ENCODE data around the gene MEF2C. TPM values are rescaled to one million over a fixed set of nuclear protein-coding genes. Genes with fewer than 3 reads are reported as not detected.
"Not testable (repeated sequence)": the region's sequence is repeated elsewhere in the genome, so short reads cannot be mapped to it uniquely, and the experiment has no call there.

The MEF2C gene
- total RNA-seq, 1 donor from 2014 or later = 0.25 TPM

DNA sequence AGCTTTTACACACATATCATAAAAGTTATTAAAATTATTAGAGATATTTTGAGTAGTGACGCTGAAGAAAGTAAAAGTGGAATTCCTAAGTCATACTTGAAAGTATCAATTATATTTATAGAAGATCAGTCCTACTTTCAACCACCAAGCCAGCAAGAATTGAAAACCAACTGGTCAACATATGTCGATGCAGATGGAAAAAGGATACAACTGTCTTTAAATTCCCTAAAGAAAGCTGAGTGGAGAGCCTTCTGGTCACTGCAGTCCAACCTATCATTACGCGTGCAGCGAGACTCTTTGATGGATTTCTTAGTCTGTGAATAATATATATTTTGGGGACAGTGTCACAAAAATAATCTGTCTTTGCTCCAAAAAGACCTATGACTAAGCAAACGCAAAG is 15.3 kb downstream of the MEF2C start:
- intact Hi-C loops (cut with micrococcal nuclease) = no loop called here

DNA sequence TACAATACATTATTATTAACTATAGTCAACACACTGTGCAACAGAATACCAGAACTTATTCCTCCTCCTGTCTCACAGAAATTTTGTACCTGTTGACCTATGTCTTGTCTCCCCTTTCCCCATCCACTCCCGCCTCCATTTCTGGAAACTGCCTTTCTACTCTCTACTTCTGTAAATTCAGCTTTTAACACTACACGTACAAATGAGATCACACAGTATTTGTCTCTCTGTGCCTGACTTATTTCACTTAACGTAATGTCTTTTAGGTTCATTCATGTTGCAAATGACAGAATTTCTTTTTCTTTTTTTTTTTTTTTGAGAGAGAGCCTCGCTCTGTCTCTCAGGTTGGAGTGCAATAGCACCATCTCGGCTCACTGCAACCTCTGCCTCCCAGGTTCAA is 19.5 kb downstream of the MEF2C start:
- intact Hi-C loops (cut with micrococcal nuclease) = no loop called here

DNA sequence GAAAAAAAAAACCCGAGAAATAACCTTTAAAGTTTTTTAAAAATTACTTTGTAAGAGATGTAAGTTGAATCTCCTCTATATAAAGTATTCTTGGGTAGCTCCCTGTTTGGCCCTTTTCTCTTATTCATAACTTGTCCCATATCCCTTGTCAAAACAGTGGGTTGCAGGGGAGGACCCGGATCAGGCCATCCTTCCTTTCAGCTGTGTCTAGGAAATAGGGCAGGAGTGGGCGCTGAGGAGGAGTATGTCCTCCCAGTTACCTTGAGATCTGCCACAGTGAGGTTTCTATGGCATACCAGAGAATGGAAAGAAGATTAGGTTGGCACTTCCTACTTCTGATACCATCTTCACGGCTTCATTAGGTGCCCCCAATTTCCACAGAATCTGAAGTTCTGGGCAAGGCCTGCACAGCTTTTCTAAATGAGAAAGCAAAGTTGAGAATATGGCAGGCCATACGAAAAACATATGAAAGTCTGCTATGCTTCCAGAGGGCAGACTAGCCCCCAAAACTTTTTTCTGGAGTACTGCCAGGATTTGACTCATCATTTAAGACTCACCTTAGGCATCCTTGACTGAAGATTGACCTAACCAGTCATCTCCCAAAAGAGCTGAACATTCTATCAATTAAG is 20.3 kb downstream of the MEF2C start:
- intact Hi-C loops (cut with micrococcal nuclease) = no loop called here

DNA sequence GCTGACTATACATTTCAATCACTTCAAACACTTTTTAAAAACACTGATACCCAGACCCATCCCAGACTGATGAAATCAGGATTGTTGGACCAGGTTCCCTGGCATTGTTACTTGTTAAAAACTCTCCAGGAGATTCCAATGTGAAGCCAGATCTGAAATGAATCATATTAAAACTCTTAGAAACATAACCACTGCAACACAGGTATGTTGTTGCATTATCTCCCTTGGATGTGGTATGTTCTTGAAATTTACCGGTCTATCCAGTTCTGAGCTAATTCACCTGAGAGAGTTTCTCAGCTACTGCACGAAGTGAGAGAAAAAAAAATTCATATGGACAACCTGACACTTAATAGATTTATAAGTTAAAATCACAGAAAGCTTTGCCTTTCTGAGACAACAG is 21.8 kb downstream of the MEF2C start:
- intact Hi-C loops (cut with micrococcal nuclease) = no loop called here

DNA sequence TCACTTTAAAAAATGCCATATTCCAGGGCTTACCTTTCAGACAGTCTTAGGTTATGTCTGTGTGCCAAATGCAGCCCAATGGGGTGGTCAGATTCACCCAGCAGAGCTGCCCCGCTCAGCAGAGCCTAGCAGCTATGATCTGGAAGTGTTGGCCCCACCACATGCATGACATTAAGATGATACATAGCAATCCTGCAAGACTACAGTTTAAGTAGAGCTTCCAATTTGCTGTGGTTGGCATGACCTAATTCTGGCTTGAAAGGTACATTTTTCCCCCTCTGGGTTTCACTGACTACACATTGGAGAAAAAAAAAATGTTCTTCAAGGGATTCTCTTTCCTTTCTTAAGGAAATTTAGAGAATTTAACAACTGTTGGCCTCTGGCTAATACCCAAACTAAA is 22.5 kb downstream of the MEF2C start:
- intact Hi-C loops (cut with micrococcal nuclease) = no loop called here

DNA sequence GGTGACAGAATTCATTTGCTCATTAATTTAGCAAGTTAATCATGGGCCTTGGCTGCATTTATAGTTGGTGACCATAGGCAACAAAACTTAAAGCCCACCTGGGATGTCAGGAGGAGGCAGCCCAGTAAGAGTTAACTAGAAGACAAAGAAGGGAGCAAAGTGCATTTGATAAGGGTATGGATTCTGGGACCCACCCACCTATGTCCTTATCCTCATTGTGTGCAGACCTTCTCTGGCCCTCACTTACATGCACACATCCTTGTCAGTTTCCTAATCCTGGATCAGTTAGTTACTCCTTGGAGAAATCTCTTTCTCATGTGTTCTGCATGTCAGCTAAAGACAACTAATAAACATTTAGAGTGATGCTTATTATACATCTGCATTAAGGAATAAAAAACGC is 24.6 kb downstream of the MEF2C start:
- intact Hi-C loops (cut with micrococcal nuclease) = no loop called here

DNA sequence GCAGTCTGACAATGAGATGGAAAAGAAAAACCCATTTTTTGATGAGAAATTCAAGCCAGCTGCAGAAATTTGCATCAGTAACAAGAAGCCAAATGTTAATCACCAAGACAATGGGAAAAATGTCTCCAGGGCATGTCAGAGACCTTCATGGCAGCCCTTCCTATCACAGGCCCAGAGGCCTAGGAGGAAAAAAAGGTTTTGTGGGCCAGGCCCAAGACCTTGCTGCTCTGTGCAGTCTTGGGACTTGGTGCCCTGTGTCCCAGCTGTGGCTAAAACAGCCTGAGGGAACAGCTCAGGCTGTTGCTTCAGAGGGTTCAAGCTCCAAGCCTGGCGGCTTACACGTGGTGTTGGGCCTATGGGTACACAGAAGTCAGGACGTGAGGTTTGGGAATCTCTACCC is 26.6 kb downstream of the MEF2C start:
- intact Hi-C loops (cut with micrococcal nuclease) = not testable (repeated sequence)

DNA sequence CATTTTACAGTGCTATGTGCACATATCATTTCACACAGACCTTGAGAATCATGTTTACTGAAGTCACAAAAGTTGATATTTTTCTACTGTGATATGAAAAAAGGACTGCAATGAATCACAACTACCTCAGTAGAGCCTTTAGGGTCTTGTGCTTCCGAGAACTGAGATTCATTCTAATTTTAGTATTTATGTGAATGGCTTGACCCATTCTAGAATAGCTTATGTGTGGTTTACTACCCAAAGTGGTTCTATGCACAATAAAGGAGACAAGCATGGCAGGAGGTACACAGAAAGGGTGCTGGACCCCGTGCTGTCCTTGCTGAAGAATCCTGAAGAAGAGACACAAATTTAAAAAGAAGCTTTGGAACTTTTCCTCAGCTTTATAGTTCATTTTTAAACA is 28.2 kb downstream of the MEF2C start:
- intact Hi-C loops (cut with micrococcal nuclease) = no loop called here

DNA sequence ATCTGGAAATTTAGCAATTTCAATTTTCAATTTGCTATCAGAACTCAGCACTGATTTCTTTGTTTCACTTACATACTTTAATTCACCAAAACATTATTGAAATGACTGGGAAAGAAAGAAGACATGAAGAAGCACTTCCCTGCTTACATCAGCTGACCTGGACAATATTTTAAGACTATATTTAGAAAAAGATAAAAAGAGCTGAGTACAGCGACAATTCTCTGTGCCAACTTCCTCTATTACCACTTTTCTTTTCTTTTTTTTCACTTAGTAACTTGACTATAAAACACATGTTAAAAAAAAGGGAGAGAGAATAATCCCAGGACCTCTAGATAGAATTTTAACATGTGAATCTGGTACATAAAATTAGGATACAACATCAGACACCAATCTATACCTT is 35.6 kb downstream of the MEF2C start:
- intact Hi-C loops (cut with micrococcal nuclease) = no loop called here

DNA sequence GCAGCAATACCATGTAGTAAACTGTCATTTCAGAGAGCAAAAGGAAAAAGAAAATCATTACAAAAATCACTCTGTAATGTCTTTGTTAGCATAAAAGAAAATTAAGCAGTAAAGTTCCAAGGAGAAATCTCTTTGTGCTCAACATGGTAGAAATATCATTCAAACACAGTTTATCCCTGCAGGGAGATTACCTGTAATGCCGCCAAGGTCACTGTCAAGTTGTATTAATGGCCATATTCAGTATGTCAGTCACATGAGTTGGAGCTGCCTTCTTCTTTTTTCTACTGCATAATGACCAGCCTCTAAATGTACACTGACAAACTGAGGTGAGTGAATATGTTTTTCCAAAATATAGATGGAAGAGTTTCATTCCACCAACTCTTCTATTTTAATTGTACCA is 36.5 kb downstream of the MEF2C start:
- intact Hi-C loops (cut with micrococcal nuclease) = no loop called here

DNA sequence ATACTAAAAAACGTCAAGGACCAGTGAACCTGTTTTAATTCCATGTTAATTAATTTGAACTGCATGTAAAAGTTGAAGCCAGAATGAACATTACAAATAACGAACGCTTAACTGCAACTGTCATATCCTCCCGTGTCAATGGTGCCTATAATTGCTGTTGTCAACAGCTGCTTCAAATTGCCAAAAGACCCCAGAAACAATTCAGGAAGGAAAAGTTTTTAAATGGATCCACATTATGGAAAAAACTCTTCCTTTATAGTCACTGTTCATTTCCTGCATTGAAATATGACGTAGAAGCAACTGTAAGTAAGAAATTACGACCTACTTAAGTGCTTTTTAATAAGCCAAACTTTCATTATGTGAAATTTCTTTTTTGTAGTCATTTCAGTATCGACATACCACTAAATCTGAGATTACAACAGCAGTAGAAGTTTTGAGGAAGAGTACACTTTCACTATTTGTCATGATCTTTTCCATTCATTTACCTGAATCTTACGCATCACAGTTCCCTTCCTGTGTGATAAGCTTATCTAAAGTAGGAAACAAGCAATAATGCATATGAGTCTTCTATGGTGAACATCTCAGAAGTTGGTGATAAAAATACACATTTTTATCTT is 37.8 kb downstream of the MEF2C start:
- intact Hi-C loops (cut with micrococcal nuclease) = no loop called here

DNA sequence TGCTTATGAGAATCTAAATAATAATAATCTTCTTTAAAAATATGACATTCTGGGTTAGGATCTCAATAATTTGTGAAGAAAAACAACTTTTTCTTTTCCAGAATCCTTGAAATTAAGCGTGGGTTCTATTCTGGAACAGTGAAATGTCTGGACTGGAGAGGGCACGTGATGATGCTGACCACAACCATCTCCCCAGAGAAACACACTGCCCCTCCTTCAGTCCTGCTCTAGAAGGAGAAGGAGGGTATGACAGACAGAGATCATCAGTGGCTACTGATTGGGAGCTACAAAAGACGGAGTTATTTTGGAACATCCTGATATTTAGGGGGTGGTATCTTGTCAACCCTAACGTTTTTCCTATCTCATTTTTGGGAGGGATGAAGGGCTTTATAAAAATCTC is 40.2 kb downstream of the MEF2C start:
- intact Hi-C loops (cut with micrococcal nuclease) = no loop called here

DNA sequence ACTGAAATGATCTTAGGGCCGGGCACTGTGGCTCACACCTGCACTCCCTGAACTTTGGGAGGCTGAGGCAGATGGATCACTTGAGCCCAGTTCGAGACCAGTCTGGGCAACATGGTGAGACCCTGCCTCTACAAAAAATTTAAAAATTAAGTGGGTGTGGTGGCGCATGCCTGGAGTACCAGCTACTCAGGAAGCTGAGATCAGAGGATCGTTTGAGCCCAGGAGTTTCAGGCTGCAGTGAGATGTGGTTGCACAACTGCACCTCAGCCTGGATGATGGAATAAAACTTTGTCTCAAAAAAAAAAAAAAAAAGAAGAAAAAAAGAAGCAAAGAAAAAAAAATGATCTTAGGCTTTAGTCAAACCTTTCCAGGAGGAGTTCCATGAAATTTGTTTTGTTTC is 41.8 kb downstream of the MEF2C start:
- intact Hi-C loops (cut with micrococcal nuclease) = no loop called here

DNA sequence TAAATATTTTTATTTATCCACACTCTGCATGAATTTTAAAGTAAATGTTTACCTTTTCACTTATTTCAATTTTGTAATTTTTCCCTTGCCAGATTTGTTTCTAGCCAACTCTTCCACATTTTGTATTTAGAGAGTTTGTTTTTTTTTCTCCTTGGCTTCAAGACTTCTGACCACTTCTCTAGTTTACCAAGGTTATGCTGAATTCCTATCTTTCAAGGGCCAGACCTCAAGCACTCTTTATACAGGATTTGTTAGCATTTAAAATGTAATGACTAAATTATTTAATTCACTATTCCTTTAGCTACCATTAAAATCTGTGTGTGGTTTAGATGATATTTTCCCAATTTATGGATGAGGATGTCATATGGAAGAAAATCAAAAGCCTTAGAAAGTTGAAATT is 42.5 kb downstream of the MEF2C start:
- intact Hi-C loops (cut with micrococcal nuclease) = no loop called here

DNA sequence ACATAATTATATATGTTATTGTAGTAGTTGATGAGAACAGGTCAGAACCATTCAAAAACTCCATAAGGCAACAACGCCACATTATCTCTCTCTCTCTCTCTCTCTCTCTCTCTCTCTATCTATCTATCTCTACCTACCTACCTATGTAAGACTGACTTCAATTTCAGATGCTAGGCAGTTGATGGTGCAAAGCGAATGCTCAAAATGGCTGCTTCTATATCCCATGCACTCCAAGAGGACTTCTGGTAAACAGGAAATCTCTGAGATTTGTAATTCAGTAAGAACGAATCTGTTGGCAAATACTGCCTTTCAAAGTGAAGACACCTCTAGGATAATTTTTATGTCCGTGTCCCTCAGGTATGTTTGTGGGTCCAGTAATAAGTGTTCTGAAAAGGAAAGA is 43.7 kb downstream of the MEF2C start:
- intact Hi-C loops (cut with micrococcal nuclease) = no loop called here

DNA sequence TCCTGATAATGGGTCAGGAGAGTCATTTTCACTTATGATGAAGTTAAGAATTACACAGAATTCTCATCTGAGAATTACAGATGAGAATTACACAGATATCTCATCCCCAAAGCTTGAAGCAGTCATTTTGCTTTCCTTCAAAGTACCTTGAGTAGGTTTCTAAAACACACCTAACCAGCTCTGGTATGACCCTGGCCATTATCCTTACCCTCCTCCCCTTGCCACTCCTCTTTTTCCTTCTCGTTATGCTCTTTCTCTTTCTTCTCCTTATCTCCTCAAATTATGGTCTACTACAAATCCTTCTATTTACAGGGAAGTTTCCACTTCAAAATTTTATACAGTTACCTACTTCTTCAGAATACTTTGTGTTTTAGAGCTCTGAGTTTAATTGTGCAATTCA is 44.5 kb downstream of the MEF2C start:
- intact Hi-C loops (cut with micrococcal nuclease) = no loop called here

DNA sequence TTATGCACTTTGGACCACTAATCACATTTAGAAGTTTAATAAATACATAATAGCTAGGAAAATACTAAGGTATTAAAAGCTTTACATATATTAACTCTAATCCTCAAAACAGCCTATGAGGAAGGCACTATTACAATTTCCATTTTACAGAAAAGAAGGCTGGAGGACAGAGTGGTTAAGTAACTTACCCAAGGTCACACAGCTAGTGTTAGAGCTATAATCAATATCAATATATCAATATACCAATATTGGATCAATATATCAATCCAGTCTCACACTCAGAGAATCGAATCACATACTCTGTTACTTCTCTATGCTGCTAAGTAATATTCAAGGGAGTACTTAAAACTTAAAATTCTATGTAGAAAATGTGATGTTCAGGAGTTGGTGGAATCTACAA is 45.2 kb downstream of the MEF2C start:
- intact Hi-C loops (cut with micrococcal nuclease) = no loop called here

DNA sequence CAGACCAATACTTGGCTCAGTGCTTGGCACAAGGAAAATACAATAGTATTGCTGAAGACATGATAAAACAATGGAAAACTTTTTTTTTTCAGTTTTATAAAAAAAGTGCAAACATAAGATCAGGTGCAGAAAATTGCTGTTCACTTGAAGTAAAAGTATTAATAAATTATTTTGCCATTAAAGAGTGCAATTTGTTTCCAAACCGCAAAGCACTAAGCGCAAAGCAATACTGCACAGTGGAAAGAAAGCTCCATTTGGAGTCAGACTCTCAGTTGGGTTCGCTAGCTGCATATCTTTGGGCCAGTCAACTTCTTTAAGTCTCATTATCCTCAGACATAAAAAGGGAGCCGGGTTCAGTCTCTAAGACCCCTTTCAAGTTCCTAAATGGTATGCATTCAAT is 45.8 kb downstream of the MEF2C start:
- intact Hi-C loops (cut with micrococcal nuclease) = no loop called here

DNA sequence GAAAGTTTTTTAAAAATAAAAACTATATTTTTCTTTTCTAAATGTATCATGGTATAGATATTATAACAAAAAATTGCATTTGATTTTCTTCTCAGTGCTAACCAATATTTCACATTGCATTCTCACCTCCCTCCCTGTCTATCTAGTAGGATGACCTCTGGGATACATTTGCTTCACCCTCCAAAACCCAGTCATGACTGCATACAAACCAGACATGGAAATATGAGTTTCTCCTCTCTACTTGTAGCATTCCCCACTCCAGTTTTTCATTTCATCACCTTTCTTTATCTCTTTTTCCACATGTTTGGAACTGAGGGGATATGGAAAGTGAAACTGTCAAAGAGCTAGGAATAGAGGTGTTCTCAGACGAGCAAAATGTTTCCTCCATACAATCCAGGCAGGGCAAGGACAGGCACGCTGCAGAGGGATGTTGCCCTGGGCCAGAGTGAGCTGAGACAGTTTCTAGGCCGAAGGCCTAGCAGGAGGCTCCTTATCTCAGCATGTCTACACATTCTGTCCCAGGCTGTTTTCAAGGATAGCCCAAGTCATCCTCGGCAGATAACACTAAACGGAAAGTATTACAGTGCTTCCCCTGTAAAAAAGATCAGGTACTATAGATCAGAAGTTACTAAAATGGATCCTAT is 46.7 kb downstream of the MEF2C start:
- intact Hi-C loops (cut with micrococcal nuclease) = no loop called here

DNA sequence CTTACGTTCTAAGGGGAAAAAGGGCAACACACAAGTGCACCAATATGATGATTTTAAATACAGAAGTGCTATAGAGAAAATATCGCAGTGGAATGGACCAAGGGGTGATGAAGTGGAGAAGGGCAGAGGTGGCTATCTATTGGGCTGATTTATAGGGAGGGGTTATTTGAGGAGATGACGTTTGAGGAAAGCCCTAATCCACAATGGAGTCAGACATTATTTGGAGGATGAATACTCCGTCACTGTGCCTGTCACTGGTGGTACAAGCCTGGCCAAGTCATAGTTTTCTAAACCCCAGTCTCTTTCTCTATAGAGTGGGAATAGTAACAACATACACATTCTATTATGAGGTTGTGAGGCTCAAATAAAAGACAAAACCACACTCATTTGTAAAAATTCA is 48.5 kb downstream of the MEF2C start:
- intact Hi-C loops (cut with micrococcal nuclease) = no loop called here

DNA sequence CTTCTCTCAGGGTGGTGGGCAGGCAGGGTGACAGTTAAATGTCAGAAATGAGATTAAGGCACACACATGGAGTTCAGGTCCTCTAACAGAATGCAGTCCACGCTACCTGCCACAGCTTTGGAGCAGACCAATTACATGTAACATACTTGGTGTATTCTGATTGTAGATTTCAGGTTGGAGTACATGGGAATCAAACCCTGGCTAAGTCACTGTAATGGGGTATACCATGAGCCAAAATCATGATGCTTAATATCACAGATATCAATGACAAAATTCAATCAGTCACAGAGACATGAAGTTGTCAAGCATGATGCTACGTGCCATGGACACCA is 48.9 kb downstream of the MEF2C start:
- intact Hi-C loops (cut with micrococcal nuclease) = no loop called here

DNA sequence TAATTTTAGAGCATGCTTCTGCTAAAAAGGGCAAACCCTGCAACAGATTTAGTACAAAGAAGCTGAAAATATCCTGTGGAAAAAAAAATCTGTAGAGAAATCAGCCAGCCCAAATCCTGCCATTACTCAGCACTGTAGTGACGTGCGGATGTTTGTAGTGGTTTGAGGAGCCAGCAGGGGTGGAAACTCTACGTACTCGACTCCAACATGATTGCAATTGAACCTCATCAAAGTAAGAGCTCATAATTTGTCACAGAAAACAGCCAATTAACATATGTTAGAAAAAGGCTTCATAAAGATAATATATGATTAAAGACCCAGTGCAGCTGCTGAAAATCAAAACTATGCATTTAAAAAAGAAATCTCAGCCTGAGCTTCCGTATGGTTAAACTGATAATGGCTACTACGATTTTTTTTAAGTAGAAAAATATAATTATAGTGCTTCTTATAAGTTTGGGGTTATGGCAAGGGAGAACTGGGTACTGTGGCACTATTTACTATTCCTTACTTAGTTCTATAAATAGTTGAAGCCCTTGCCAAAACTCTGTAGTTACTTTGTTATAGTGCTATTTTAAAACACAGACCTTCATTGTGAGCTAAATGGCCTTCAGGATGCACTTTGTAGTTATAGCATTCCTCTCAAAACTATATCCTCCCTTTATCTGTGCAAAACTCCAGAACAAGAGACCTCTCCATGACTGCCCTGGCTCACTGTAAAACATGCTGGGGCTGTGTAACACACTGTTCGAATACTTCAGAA is 49.4 kb downstream of the MEF2C start:
- intact Hi-C loops (cut with micrococcal nuclease) = no loop called here

DNA sequence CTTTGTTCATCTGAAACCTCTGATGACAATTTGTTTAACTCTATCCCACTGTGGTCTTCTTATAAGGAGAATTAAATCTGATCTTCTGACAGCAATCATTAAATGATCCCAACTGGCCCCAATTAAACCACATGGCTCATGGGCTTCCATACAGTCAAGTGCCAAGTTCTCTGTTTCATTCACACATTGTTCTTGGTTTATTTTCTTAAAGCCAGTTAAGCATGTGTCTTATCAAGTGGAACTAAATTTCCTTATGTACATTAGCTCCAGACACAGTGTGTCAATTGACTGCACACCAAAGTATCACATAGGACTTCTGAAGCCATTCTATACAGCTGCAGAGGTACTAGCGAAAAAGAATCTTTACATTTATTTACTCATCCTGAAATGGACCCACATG is 51.2 kb downstream of the MEF2C start:
- intact Hi-C loops (cut with micrococcal nuclease) = no loop called here
